Measurements from ENCODE around the gene PLXNB3.

PLXNB3 gene

GRCh38 chrX:153824348-153824747, 60.3 kb downstream of the PLXNB3 start:
- Histone ChIP-seq H3K4me3 (ENCODE audit: low read depth, low read length) (no peak overlapping the region), H3K36me3 (no peaks in the 10 kb centered on the region), H3K27me3 (no peaks in the 10 kb centered on the region), H3K4me1 (peaks cover 5% of the 10 kb centered on the region), H3K9me3 (no peaks in the 10 kb centered on the region)
- no peak for DNase-seq
- no peak for TF ChIP-seq CTCF (IDR thresholded peaks at IDR 0.05; ENCODE audit: low read depth, low read length)

GRCh38 chrX:153825042-153825441, 61.0 kb downstream of the PLXNB3 start:
- Histone ChIP-seq H3K36me3 (no peaks in the 10 kb centered on the region), H3K4me3 (ENCODE audit: low read depth, low read length) (no peak overlapping the region), H3K27me3 (no peaks in the 10 kb centered on the region), H3K4me1 (peaks cover 5% of the 10 kb centered on the region; the same call in 1 of the 2 replicates), H3K9me3 (no peaks in the 10 kb centered on the region)
- no peak for DNase-seq
- TF ChIP-seq CTCF (IDR thresholded peaks at IDR 0.05; ENCODE audit: low read depth, low read length) = no peak

All from BE2C (cell line).